Retina (tissue), 1 donor: ENCODE measurements around the gene SYNE4.
"Not testable (repeated sequence)": the region's sequence is repeated elsewhere in the genome, so short reads cannot be mapped to it uniquely, and the experiment has no call there.

Experiments used
- DNase-seq: peaks from one replicate; pipeline ENCODE4 v3.0.0-alpha.2; 2016

SYNE4 gene

DNA sequence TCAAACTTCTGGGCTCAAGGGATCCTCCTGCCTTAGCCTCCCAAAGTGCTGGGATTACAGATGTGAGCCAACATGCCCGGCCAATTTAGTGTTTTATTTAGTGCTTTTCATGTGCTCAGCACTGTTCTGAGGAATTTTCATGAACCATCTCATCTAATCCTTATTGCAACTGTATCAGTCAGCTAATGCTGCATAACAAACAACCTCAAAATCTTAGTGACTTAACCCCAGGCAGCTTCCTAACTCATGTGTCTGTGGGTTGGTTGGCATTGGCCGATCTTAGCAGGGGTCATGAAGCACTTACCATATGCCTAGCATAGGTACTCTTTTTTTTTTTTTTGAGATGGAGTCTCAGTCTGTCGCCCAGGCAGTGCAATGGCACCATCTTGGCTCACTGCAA is 19.8 kb downstream of the SYNE4 start:
- no peak for DNase-seq

DNA sequence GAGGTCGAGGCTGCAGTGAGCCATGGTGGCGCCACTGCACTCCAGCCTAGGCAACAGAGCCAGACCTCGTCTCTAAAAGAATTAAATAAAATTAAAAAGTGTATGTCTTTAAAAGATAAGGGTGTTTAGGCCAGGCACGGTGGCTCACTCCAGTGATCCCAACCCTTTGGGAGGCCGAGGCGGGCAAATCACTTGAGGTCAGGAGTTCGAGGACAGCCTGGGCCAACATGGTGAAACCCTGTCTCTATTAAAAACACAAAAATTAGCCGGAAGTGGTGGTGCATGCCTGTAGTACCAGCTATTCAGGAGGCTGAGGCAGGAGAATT is 21.1 kb downstream of the SYNE4 start:
- DNase-seq: peak; percentile 44

DNA sequence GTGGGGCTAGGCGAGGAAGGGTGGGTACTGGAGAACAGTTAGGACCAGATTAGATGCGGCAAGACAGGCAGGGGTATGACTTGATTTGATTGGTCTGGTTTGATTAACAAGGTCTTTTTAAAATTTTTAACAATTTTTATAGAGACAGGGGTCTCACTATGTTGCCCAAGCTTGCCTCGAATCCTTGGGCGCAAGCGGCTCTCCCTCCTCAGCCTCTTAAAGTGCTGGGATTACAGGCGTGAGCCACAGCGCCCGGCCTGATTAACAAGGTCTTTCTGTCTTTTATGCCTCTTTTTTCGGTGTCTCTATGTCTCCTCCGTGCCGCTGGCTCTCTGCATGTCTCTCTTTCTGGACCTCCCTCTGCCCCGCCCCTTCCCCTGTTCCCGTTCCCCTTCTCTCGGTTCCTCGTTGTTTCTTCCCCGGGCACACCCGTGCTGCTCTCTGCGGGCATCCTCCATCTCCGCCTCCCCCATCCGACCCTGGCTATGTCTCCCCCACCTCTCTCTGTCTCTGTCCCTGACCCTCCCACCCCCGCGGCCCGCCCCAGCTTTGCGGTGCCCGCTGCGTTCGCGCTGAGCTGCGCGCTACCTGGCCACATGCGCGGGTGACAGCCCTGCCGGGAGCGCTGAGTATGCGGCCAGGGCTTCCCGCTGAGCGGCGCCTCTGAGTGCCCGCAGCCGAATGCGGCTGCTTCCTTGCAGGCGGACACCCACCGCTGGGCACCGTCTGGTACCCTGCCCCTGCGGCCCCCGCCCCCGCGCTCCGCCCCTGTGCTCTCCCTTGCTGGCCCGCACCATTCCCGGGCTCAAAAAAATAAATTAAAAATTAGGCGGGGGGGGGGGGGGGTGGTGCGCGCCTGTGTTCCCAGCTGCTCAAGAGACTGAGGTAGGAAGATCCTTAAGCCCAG is 21.7 kb downstream of the SYNE4 start:
- DNase-seq: peak; percentile 40

DNA sequence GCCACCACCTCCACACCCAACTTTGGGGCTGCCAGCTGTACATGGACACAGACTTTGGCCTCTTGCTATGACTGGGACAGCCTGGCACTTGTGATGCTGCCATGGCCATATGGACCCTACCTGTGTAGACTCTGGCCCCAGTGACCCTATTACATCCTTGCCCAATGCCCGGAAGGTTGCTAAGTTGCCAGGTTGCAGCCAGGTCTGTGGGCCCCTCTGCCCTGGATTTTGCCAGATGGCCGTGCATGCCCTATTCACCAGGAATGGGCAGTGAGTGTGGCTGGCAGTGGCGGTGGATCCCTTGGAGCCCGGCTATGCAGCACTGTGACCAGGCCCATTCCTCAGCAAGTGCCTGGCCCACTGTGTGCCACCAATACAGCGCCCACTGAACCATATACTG is 22.5 kb downstream of the SYNE4 start:
- no peak for DNase-seq

DNA sequence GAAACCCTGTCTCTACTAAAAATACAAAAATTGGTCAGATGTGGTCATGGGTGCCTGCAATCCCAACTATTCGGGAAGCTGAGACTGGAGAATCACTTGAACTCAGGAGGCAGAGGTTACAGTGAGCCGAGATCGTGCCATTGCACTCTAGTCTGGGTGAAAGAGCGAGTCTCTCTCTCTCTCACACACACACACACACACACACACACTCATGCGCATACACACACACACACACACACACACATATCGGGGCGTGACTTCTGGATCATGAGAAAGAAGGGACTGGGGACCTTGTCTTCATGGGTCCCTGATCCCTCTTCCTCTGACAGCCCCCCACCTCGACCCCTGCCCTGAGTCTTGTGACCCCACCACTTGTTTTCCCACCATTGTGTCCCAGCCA is 25.4 kb downstream of the SYNE4 start:
- no peak for DNase-seq

DNA sequence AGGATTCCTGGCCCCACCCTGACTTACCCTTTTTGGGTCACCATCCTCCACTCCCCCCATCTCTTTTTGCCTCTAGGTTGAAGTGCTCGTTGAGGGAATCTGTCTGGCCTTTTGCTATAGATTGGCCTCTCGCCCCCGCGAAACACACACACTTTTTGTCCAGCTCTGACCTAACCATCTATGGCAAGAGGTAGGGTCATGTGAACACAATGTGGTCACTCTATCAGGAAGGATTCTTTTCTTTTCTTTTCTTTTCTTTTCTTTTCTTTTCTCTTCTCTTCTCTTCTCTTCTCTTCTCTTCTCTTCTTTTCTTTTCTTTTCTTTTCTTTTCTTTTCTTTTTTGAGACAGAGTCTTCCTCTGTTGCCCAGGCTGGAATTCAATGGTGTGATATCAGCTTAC is 27.6 kb downstream of the SYNE4 start:
- DNase-seq: not testable (repeated sequence)

DNA sequence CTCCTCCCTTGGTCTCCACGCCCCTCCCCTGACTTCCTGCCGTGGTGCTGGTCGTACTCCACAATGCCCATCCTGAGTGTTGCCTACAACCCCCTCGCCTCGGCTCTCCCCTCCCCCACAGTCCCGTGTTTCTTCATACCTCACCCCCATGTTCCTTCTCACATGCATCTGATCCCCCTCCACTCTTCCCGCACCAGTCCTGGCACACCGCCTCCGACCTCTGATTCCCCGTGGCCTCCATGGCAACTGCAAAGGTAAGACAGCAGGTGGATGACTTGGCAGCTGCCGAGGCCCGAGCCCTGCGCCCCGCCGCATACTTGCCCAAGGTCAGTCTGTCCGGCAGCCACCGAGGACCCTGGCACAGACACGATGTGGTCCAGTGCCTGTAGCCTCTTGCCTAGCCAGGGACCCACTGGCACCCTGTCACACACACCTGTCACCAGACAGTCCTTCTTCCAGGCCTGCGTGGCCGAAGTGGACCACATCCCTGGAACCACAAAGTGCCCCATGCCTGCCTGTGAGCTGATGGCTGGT is 29.7 kb downstream of the SYNE4 start:
- no peak for DNase-seq

DNA sequence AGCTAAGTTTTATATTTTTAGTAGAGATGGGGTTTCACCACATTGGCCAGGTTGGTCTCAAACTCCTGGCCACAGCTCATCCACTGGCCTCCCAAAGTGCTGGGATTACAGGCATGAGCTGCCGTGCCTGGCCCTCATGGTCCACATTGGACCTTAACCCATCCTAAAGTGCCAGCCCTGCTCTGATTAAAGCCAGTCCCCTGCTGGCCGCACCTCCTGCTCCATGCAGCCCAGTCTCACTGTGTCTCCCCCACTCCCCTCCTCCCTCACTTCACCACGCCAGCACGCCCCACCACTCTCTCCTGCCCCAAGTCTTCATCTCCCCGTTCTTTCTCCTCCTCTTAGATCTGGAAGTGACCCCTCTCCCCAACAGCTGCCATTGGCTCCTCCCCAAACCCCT is 30.3 kb downstream of the SYNE4 start:
- DNase-seq: no peak

DNA sequence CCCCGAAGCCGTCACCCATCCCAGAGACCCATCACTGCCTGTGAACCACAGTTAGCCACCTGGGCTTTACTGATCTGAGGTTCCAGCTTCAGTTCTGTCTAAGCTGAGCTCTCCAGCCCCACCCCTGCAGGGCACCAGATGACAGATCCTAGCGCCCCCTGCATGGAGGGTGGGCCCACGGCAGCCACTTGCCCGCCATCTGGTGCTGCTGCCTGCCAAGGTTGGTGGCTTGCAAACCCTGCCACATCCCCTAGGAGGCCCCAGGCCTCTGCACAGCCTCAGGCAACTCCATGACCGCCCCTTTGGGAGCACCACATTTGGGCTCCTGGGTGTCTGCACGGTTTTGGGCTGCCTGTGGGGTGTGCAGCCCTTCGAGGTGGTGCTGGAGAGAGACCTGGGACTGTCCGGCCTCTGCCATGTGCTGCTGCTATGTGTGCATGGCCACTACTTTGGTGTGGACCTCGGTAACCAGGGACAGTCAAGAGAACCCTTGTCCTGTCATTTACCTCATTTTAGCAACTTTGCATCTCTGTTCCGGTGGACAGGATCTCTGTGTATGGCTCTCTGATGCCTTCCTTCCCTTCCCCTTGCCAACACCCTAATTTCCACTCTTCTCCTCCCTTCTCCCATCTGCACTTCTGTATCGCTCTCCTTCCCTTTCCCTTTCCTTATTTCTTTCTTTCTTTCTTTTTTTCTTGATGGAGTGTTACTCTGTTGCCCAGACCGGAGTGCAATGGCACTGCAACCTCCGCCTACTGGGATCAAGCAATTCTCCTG is 31.0 kb downstream of the SYNE4 start:
- DNase-seq: peak; percentile 33

DNA sequence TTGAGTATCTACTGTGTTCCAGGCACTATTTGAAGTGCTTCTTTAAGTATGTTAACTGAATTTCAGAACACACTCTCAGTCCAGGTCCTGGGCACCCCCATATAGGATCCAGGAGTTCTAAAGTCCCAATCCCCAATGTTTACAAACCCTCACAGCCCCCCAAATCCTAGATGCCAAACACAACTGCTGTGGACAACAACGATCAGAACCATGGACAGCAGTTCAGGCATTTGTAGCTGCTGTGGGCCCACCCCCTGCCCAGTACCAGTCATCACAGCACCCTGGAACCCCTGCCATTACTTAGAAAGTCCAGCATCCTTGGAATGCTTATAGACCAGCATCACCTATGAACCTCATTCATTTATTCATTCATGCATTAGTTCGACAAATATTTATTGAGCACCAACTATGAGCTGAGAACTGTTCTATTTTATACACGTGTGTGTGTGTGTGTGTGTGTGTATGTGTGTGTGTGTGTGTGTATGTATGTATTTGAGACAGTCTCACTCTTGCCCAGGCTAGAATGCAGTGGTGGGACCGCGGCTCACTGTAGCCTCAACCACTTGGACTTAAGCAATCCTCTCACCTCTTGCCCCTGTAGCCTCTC is 32.9 kb downstream of the SYNE4 start:
- DNase-seq: no peak

DNA sequence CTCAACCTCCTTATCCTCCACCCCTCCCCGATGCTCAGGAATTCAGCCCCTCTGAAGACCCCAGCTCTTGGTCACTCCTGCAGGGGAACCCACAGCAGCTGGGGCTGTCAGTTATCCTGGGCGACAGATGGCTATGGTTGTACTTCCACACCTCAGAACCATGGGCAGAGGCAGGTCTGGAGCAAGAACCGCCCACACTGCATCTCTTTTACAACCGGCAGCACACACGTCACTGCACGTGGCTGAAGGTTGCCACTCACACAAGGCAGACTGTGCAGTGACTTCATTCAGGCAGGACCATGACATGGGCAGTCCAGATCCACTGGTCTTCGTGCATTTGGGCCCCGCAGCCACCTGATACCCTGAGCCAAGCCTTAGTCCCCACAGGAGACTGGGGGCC is 35.1 kb downstream of the SYNE4 start:
- DNase-seq: no peak

DNA sequence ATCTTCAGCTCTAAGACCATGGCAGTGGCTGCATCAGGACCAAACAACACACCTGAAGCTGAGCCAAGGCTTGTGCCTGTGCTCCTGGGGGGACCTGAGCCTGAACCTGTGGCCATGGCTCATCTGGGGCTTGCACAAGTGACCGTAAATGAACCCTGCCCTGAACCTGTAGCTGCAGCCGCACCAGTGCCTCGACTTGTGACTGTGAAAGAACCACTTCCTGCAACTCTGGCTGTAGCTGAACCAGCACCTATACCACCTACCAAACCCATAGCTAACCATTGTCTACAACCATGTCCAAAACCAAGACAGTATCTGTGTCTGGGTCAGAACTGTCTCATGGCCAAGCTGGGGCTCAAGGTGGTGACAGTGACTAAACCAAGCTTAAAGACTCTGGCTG is 41.8 kb downstream of the SYNE4 start:
- DNase-seq: no peak

DNA sequence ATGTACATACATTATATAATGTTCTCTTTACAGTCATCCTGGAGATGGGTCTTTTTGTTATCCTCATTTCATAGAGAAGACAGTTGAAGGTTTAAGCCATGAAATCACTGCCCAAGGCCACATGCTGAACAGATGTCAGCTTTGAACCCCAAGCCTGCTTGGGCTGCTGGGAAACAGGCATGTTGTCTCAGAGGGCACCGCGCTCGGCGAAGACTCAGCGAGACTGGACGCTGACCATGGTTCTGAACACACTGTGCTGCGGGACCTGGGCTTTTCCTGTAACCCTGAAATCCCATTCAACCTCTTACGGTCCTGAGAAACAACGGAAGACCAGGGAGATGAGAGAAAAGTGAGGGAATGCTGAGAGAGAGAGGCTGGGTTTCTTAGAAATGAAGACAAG is 45.1 kb downstream of the SYNE4 start:
- DNase-seq: peak; percentile 62

DNA sequence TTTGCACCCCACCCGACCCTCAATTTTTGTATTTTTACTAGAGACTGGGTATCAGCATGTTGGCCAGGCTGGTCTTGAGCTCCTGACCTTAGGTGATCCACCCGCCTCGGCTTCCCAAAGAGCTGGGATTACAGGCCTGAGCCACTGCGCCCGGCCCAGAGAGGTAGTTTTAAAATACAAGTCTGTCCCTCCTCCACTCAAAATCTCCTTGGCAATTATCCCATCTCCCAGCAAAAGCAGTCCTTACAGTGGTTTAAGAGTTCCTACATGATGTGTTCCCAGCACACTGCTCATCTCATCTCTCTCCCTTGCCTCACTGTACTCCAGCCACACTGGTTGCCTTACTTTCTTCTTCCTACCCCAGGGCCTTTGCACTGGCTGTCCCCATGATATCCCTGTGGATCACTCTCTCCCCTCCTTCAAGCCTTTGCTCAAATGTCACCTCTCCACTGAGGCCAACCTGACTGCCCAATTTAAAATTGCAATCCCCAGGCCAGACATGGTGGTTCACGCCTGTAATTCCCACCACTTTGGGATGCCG is 48.1 kb downstream of the SYNE4 start:
- no peak for DNase-seq

DNA sequence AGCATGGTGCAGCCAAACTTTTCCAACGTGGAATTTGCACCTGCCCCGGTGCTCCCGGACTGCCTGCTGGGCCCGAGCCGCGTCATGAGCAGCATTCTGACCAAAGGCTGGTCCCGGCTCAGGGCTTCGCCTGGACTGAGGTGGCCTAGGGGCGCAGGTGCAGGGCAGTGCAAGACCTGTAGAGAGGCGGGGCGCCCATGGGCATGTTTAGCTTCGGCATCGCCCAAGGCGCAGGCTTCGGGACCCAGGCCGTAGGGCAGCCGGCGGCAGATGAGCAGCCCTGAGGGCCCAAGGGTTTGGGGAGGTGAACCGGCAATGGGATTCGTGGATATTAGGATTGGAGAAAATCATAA is 48.7 kb downstream of the SYNE4 start:
- no peak for DNase-seq

DNA sequence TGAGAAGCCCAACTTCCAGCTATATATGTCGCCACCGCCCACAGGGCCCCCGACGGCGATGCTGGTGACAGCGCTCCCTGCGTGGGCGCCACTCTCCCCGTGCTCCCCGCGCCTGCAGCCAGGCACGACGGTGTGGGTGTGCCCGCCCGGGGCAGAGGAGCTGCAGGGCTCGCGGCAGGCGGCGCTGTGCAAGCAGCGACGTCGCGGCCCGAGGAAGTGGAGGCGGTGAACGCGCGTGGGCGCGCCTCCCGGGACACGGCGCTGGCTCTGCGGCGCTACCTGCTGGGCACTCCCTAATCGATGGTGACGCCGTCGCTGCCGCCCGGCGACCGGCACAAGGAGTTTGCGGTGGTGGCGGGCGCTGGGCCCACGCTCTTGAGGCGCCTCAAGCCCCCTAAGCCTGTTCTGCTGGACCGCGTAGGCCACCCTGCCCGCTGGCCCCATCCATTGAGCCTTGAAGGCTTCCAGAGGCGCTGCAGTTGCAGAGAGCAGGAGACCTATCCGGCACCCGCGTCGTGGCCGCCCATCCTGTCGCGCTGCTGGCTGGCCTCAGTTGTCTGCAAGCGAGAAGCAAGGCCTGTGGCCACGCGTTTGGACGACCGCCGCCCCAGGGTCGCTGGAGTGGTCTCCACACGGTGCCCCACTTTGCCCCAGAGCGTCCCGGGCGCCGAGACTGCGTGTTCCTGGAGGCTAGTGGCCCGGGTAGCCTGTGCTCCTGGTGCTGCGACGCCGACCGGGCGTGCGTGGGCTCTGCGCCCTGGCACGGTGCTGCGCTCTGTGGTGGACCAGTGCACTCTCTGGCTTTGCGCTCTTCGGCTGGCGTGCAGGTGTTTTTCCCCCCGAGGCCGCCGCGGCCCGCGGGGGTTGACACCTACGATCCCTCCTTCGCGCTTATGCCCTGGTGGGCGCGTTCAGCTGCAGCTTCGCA is 49.3 kb downstream of the SYNE4 start:
- peak; percentile 46 for DNase-seq

DNA sequence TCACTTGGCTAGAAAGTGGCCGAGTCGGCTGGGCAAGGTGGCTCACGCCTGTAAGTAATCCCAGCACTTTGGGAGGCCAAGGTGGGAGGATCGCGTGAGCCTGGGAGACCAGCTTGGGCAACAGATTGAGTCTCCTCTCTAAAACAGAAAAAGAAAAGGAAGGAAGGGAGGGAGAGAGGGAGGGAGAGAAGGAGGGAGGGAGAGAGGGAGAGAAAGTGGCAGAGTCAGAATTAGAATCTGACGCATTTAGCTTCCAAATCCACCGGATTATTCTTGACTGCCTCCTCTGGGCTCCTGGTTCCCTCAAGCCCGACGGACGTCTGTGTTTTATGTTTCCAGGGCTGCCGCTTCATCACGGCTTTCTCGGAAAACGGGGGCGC is 50.0 kb downstream of the SYNE4 start:
- no peak for DNase-seq

DNA sequence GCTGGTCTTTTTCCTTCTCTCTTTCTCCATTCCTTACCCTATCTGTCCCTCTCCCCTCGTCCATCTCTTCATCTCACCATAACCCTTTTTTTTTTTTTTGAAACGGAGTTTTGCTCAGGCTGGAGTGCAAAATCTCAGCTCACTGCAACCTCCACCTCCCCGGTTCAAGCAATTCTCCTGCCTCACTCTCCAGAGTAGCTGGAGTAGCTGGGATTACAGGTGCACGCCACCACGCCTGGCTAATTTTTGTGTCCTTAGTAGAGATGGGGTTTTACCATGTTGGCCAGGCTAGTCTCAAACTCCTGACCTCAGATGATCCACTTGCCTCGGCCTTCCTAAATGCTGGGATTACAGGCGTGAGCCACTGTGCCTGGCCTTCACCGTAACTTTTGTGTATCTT is 51.2 kb downstream of the SYNE4 start:
- not testable (repeated sequence) for DNase-seq

DNA sequence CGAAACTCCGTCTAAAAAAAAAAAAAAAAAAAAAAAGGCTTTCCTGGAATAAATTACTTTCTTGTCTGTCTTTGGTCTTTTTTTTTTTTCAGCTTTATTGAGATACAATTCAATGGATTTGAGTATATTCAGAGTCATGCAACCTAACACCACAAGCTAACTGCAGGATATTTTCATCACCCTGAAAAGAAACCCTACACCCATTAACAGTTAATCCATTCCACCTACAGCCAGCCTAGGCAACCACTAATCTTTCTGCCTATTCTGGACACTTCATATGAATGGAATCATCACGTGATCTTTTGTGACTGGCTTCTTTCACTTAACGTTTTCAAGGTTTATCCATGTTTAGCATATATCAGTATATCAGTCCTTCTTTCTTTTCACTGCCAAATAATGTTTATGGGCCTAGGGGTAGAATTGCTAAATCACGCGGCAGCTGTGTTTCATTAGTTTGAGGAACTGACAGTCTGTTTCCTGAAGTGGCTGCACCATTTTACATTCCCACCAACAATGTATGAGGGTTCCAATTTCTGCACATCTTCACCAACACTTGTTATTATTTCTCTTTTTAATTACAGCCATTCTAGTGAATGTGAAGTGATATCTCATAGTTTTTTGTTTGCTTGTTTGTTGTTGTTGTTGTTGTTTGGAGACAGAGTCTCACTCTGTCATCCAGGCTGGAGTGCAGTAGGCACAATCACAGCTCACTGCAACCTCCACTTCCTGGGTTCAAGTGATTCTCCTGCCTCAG is 52.6 kb downstream of the SYNE4 start:
- DNase-seq: no peak
